HG03108 (cell line): ENCODE measurements around the gene ADRA2B.
"Not testable (repeated sequence)": the region's sequence is repeated elsewhere in the genome, so short reads cannot be mapped to it uniquely, and the experiment has no call there.

Experiments
- ATAC-seq: cut with Tn5 transposase; IDR thresholded peaks from one replicate; pipeline ENCODE4 v1.9.1; 2021; ENCODE audit warnings: moderate library complexity; ENCODE audit not compliant: unreplicated experiment

Gene ADRA2B

GRCh38 chr2:96091141-96091710, 25.1 kb downstream of the ADRA2B start:
- ATAC-seq, result no peak

- no peak for ATAC-seq
Measured at GRCh38 chr2:96090196-96090926, 26.0 kb downstream of the ADRA2B start.

- no peak for ATAC-seq
Measured at GRCh38 chr2:96089356-96090195, 26.8 kb downstream of the ADRA2B start.

GRCh38 chr2:96088340-96089335, 27.7 kb downstream of the ADRA2B start:
- no peak for ATAC-seq

- ATAC-seq, result no peak
Measured at GRCh38 chr2:96087130-96087529, 29.2 kb downstream of the ADRA2B start.

GRCh38 chr2:96085541-96086355, 30.6 kb downstream of the ADRA2B start:
- ATAC-seq, result no peak

GRCh38 chr2:96084858-96085518, 31.4 kb downstream of the ADRA2B start:
- ATAC-seq, result not testable (repeated sequence)

- ATAC-seq, result no peak
Measured at GRCh38 chr2:96083989-96084857, 32.1 kb downstream of the ADRA2B start.

- no peak for ATAC-seq
Measured at GRCh38 chr2:96083064-96083939, 33.1 kb downstream of the ADRA2B start.

GRCh38 chr2:96082211-96083063, 33.9 kb downstream of the ADRA2B start:
- no peak for ATAC-seq

GRCh38 chr2:96081042-96081441, 35.3 kb downstream of the ADRA2B start:
- no peak for ATAC-seq

- ATAC-seq, result no peak
Measured at GRCh38 chr2:96075199-96075771, 41.1 kb downstream of the ADRA2B start.

- no peak for ATAC-seq
Measured at GRCh38 chr2:96074156-96074555, 42.2 kb downstream of the ADRA2B start.

- ATAC-seq, result no peak
Measured at GRCh38 chr2:96073170-96073775, 43.1 kb downstream of the ADRA2B start.

- no peak for ATAC-seq
Measured at GRCh38 chr2:96072746-96073145, 43.6 kb downstream of the ADRA2B start.
